GM23338 (cell line): ENCODE results near the gene MCM3AP. TPM values are rescaled to one million over a fixed set of nuclear protein-coding genes. Genes with fewer than 3 reads are reported as not detected.
A peak's percentile ranks its signal among the peaks of the same experiment; 100 is the strongest.

Experiments used
- ATAC-seq: fragments of 200-7000 bp; cut with Tn5 transposase; 3 replicates; pipeline ENCODE4 v1.9.1; 2020
- DNase-seq: peaks from one replicate; pipeline ENCODE4 v3.0.0-alpha.2; 2015; ENCODE audit warnings: low spot score
- H2AFZ ChIP-seq: fragments of 200-600 bp; sonication (generic); 2 replicates; pipeline ENCODE4 v1.8.0; 2016; ENCODE audit warnings: antibody characterized with exemption, mild to moderate bottlenecking, moderate library complexity
- H3F3A ChIP-seq: fragments of 200-600 bp; sonication (generic); replicated peaks from 2 replicates; pipeline ENCODE4 v1.8.0; 2017; ENCODE audit warnings: antibody characterized with exemption, mixed run types, low read depth
- H3K27ac ChIP-seq: fragments of 200-600 bp; sonication (generic); 2 replicates; pipeline ENCODE4 v1.6.1; 2016; ENCODE audit warnings: low read depth
- H3K27me3 ChIP-seq: fragments of 200-600 bp; sonication (generic); 2 replicates; pipeline ENCODE4 v1.8.0; 2016; ENCODE audit warnings: mild to moderate bottlenecking, mixed run types, moderate library complexity; ENCODE audit not compliant: insufficient read depth
- H3K36me3 ChIP-seq: fragments of 200-600 bp; sonication (generic); 2 replicates; pipeline ENCODE4 v1.8.0; 2016; ENCODE audit warnings: mild to moderate bottlenecking; ENCODE audit not compliant: insufficient read depth
- H3K4me1 ChIP-seq: fragments of 200-600 bp; sonication (generic); 2 replicates; pipeline ENCODE4 v1.8.0; 2016; ENCODE audit warnings: mild to moderate bottlenecking, moderate library complexity; ENCODE audit not compliant: insufficient read depth
- H3K4me2 ChIP-seq: fragments of 200-600 bp; sonication (generic); 2 replicates; pipeline ENCODE4 v1.7.1; 2017; ENCODE audit warnings: mixed run types
- H3K4me3 ChIP-seq: fragments of 200-600 bp; sonication (generic); 2 replicates; pipeline ENCODE4 v1.6.1; 2016; ENCODE audit warnings: mixed run types
- H3K79me2 ChIP-seq: fragments of 200-600 bp; sonication (generic); replicated peaks from 2 replicates; pipeline ENCODE4 v1.8.0; 2017; ENCODE audit warnings: mild to moderate bottlenecking; ENCODE audit not compliant: insufficient read depth
- H3K9me2 ChIP-seq: fragments of 200-600 bp; sonication (generic); 2 replicates; pipeline ENCODE4 v1.8.0; 2017; ENCODE audit not compliant: insufficient read depth
- H4K20me1 ChIP-seq: fragments of 200-600 bp; sonication (generic); replicated peaks from 2 replicates; pipeline ENCODE4 v1.8.0; 2017; ENCODE audit warnings: mild to moderate bottlenecking; ENCODE audit not compliant: insufficient read depth
- H3K27ac Mint-ChIP-seq: 2 replicates; pipeline ENCODE4 v1.8.0; 2020; ENCODE audit warnings: inconsistent platforms, mild to moderate bottlenecking, moderate library complexity, mixed read lengths
- H3K27me3 Mint-ChIP-seq: 3 replicates; pipeline ENCODE4 v1.8.0; 2022; ENCODE audit warnings: low read depth, mild to moderate bottlenecking, moderate library complexity, mixed read lengths, inconsistent platforms; ENCODE audit not compliant: insufficient read depth, poor library complexity
- H3K36me3 Mint-ChIP-seq: 3 replicates; pipeline ENCODE4 v1.8.0; 2021; ENCODE audit warnings: low read depth, mild to moderate bottlenecking, inconsistent platforms, moderate library complexity, mixed read lengths
- H3K4me1 Mint-ChIP-seq: 3 replicates; pipeline ENCODE4 v1.8.0; 2020; ENCODE audit warnings: mild to moderate bottlenecking, inconsistent platforms, mixed read lengths
- H3K4me3 Mint-ChIP-seq: 3 replicates; pipeline ENCODE4 v1.8.0; 2021; ENCODE audit warnings: moderate library complexity, mild to moderate bottlenecking, inconsistent platforms, mixed read lengths
- H3K9me3 Mint-ChIP-seq: 3 replicates; pipeline ENCODE4 v1.8.0; 2020; ENCODE audit warnings: moderate library complexity, mild to moderate bottlenecking, inconsistent platforms, mixed read lengths
- CREB1 ChIP-seq: fragments of 250-450 bp; sonication (Bioruptor Pico); IDR thresholded peaks from 2 replicates; pipeline ENCODE4 v1.5.0; 2020; ENCODE audit warnings: low read depth, mild to moderate bottlenecking, moderate library complexity
- ETS1 ChIP-seq: IDR thresholded peaks from 2 replicates; pipeline ENCODE4 v1.6.1; 2016; ENCODE audit warnings: antibody characterized with exemption
- EZH2 ChIP-seq: fragments of 200-600 bp; sonication (generic); IDR thresholded peaks from one replicate; pipeline ENCODE4 v1.8.0; 2017; ENCODE audit warnings: antibody characterized with exemption, mild to moderate bottlenecking, low read depth; ENCODE audit not compliant: unreplicated experiment
- EZH2phosphoT487 ChIP-seq: fragments of 200-600 bp; sonication (generic); IDR thresholded peaks from one replicate; pipeline ENCODE4 v1.8.1; 2018; ENCODE audit warnings: antibody characterized with exemption; ENCODE audit not compliant: unreplicated experiment
- JUNB ChIP-seq: IDR thresholded peaks from one replicate; pipeline ENCODE4 v1.6.1; 2016; ENCODE audit warnings: antibody characterized with exemption; ENCODE audit not compliant: unreplicated experiment
- NANOG ChIP-seq: IDR thresholded peaks from 2 replicates; pipeline ENCODE4 v1.6.1; 2016; ENCODE audit warnings: antibody characterized with exemption, borderline replicate concordance
- POLR2AphosphoS5 ChIP-seq: IDR thresholded peaks from 2 replicates; pipeline ENCODE4 v1.6.1; 2016; ENCODE audit warnings: antibody characterized with exemption, low read depth
- STAT1 ChIP-seq: IDR thresholded peaks from one replicate; pipeline ENCODE4 v1.6.1; 2016; ENCODE audit warnings: antibody characterized with exemption; ENCODE audit not compliant: unreplicated experiment
- ZNF114 ChIP-seq: fragments of 250-450 bp; sonication (Bioruptor Pico); IDR thresholded peaks from 2 replicates; pipeline ENCODE4 v1.5.0; 2020; ENCODE audit warnings: mild to moderate bottlenecking, moderate library complexity
- ZNF331 ChIP-seq: fragments of 250-450 bp; sonication (Bioruptor Pico); IDR thresholded peaks from 2 replicates; pipeline ENCODE4 v1.5.0; 2020; ENCODE audit warnings: low read depth, mild to moderate bottlenecking, moderate library complexity
- ZNF462 ChIP-seq: fragments of 250-450 bp; sonication (Bioruptor Pico); IDR thresholded peaks from 2 replicates; pipeline ENCODE4 v1.5.0; 2020; ENCODE audit warnings: mild to moderate bottlenecking, moderate library complexity
- polyA plus RNA-seq: library from polyadenylated mRNA; unstranded; fragments of >200 nt; fragmentation: Nextera tagmentation; extraction: Ambion mirVana; gene quantifications from 2 replicates; pipeline ENCODE4 v1.2.1, GENCODE V29; 2016
- total RNA-seq: library from RNA; depleted of rRNA; stranded (reverse); fragments of >200 nt; shearing (Covaris generic); gene quantifications from 2 replicates; pipeline ENCODE4 v1.2.3, GENCODE V29; 2014
- TF ChIP-seq, protein P1 (sequence below), 2 experiments: fragments of 200-600 bp in 1 of 2; sonication (generic) in 1 of 2; conservative IDR thresholded peaks; 2 replicates each; pipeline versions ENCODE4 v1.5.1 to v1.6.1; 2016 to 2017; ENCODE audit warnings: antibody characterized with exemption in 2 of 2, low read depth in 2 of 2, mild to moderate bottlenecking in 2 of 2, moderate library complexity in 1 of 2
- TF ChIP-seq, protein P2 (sequence below): IDR thresholded peaks from one replicate; pipeline ENCODE4 v1.6.1; 2018; ENCODE audit warnings: antibody characterized with exemption; ENCODE audit not compliant: unreplicated experiment

The MCM3AP gene
- total and polyA plus RNA-seq, 2 experiments from 2014 or later, result 39.2 to 123 TPM

GRCh38 chr21:46295177-46295770, 9.9 kb upstream of the MCM3AP start:
- H3K4me1 Mint-ChIP-seq, result peaks cover 16% of the 10 kb centered on the region
- no peak overlapping the region for H3K27ac ChIP-seq
- peaks cover 34% of the 10 kb centered on the region for H3K36me3 Mint-ChIP-seq
- H2AFZ ChIP-seq, result no peak overlapping the region
- H3K4me3 Mint-ChIP-seq, result no peak overlapping the region
- H3K79me2 ChIP-seq, result peaks cover under 1% of the 10 kb centered on the region; the same call in 1 of the 2 replicates
- H3K4me3 ChIP-seq, result no peak overlapping the region
- peaks cover 7% of the 10 kb centered on the region; the same call in 1 of the 2 replicates for H3F3A ChIP-seq
- no peaks in the 10 kb centered on the region for H3K9me2 ChIP-seq
- H3K27me3 Mint-ChIP-seq, result peaks cover 25% of the 10 kb centered on the region
- no peak for TF ChIP-seq POLR2AphosphoS5
- TF ChIP-seq NANOG, result no peak
- no peak for TF ChIP-seq ZNF114
- no peak for TF ChIP-seq EZH2phosphoT487
- TF ChIP-seq CREB1 (CRISPR knock-in tag), result no peak
- no peak for TF ChIP-seq ZNF331 (CRISPR knock-in tag)
- TF ChIP-seq, protein P1, sequence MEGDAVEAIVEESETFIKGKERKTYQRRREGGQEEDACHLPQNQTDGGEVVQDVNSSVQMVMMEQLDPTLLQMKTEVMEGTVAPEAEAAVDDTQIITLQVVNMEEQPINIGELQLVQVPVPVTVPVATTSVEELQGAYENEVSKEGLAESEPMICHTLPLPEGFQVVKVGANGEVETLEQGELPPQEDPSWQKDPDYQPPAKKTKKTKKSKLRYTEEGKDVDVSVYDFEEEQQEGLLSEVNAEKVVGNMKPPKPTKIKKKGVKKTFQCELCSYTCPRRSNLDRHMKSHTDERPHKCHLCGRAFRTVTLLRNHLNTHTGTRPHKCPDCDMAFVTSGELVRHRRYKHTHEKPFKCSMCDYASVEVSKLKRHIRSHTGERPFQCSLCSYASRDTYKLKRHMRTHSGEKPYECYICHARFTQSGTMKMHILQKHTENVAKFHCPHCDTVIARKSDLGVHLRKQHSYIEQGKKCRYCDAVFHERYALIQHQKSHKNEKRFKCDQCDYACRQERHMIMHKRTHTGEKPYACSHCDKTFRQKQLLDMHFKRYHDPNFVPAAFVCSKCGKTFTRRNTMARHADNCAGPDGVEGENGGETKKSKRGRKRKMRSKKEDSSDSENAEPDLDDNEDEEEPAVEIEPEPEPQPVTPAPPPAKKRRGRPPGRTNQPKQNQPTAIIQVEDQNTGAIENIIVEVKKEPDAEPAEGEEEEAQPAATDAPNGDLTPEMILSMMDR (conservative IDR thresholded peaks at IDR 0.05; ENCODE audit: low read depth in 2 of 2), result no peak
- TF ChIP-seq JUNB, result no peak
- TF ChIP-seq, protein P2, sequence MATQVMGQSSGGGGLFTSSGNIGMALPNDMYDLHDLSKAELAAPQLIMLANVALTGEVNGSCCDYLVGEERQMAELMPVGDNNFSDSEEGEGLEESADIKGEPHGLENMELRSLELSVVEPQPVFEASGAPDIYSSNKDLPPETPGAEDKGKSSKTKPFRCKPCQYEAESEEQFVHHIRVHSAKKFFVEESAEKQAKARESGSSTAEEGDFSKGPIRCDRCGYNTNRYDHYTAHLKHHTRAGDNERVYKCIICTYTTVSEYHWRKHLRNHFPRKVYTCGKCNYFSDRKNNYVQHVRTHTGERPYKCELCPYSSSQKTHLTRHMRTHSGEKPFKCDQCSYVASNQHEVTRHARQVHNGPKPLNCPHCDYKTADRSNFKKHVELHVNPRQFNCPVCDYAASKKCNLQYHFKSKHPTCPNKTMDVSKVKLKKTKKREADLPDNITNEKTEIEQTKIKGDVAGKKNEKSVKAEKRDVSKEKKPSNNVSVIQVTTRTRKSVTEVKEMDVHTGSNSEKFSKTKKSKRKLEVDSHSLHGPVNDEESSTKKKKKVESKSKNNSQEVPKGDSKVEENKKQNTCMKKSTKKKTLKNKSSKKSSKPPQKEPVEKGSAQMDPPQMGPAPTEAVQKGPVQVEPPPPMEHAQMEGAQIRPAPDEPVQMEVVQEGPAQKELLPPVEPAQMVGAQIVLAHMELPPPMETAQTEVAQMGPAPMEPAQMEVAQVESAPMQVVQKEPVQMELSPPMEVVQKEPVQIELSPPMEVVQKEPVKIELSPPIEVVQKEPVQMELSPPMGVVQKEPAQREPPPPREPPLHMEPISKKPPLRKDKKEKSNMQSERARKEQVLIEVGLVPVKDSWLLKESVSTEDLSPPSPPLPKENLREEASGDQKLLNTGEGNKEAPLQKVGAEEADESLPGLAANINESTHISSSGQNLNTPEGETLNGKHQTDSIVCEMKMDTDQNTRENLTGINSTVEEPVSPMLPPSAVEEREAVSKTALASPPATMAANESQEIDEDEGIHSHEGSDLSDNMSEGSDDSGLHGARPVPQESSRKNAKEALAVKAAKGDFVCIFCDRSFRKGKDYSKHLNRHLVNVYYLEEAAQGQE, result no peak
- no peak for TF ChIP-seq ZNF462 (CRISPR knock-in tag)
- no peak for TF ChIP-seq EZH2
- no peak for TF ChIP-seq ETS1
- no peak for TF ChIP-seq STAT1
- no peaks in the 10 kb centered on the region for H4K20me1 ChIP-seq
- H3K27ac Mint-ChIP-seq, result no peak overlapping the region
- H3K4me1 ChIP-seq, result no peaks in the 10 kb centered on the region; the same call in 1 of the 2 replicates
- peak; percentile 9 for ATAC-seq
- peaks cover 16% of the 10 kb centered on the region; the same call in 2 of the 3 replicates for H3K9me3 Mint-ChIP-seq
- peak; percentile 22 for DNase-seq
- peaks cover 6% of the 10 kb centered on the region; the same call in 1 of the 2 replicates for H3K36me3 ChIP-seq
- H3K27me3 ChIP-seq, result peaks cover 8% of the 10 kb centered on the region
- H3K4me2 ChIP-seq, result peak overlapping the region; percentile 55; the same call in 1 of the 2 replicates
